Upper lobe of left lung (tissue), 6 donors: Measurements from ENCODE around the gene USP22. TPM values are rescaled to one million over a fixed set of nuclear protein-coding genes. Genes with fewer than 3 reads are reported as not detected.
A peak's percentile ranks its signal among the peaks of the same experiment; 100 is the strongest.
"Not testable (repeated sequence)": the region's sequence is repeated elsewhere in the genome, so short reads cannot be mapped to it uniquely, and the experiment has no call there.

Source experiments
- ATAC-seq, 2 donors: fragments of 200-7000 bp; cut with Tn5 transposase; one replicate each; pipeline ENCODE4 v1.9.1; 2022; ENCODE audit warnings: mild to moderate bottlenecking in 2 of 2, moderate library complexity in 2 of 2; ENCODE audit not compliant: low FRiP score in 2 of 2
- DNase-seq, 2 donors: peaks; one replicate each; pipeline ENCODE4 v3.0.0-alpha.2; 2019 to 2020
- H3K27ac ChIP-seq, 4 donors: fragments of 200-600 bp; sonication (generic); one replicate each; pipeline ENCODE4 v1.5.1; 2016 to 2019
- H3K27me3 ChIP-seq, 4 donors: fragments of 200-600 bp; sonication (generic); one replicate each; pipeline ENCODE4 v1.5.1; 2017 to 2019
- H3K36me3 ChIP-seq, 4 donors: fragments of 200-600 bp; sonication (generic); one replicate each; pipeline ENCODE4 v1.5.1; 2016 to 2019
- H3K4me1 ChIP-seq, 4 donors: fragments of 200-600 bp; sonication (generic); one replicate each; pipeline ENCODE4 v1.5.1; 2018 to 2019
- H3K4me3 ChIP-seq, 4 donors: fragments of 200-600 bp; sonication (generic); one replicate each; pipeline ENCODE4 v1.5.1; 2017 to 2019; ENCODE audit warnings: mild to moderate bottlenecking in 2 of 4, moderate library complexity in 1 of 4
- H3K9me3 ChIP-seq, 4 donors: fragments of 200-600 bp; sonication (generic); one replicate each; pipeline ENCODE4 v1.5.1; 2018 to 2019
- EP300 ChIP-seq, 4 donors: sonication (generic); formaldehyde crosslinking; IDR thresholded peaks; one replicate each; pipeline ENCODE4 v1.5.1; 2017; ENCODE audit warnings: antibody characterized with exemption in 4 of 4, control low read depth in 2 of 4
- POLR2A ChIP-seq, 4 donors: fragments of 450-650 bp; IDR thresholded peaks; one replicate each; pipeline ENCODE4 v1.5.1; 2016 to 2017; ENCODE audit warnings: antibody characterized with exemption in 4 of 4, mild to moderate bottlenecking in 2 of 4
- POLR2AphosphoS5 ChIP-seq, 2 donors: sonication (generic); formaldehyde crosslinking; IDR thresholded peaks; one replicate each; pipeline ENCODE4 v1.5.1; 2017; ENCODE audit warnings: antibody characterized with exemption in 2 of 2
- WGBS, 2 donors: methylation state at CpG; one replicate each; pipeline ENCODE4 v1.1.5; 2017 to 2018; 5-methylcytosine and 5-hydroxymethylcytosine counted together
- total RNA-seq, 6 donors: library from RNA; depleted of rRNA in 4 of 6; stranded (reverse); fragments of >200 nt in 4 of 6; gene quantifications; one replicate each; pipeline versions ENCODE4 v1.1.0 to v1.2.1, GENCODE V29; 2016 to 2021
- TF ChIP-seq, protein P1 (sequence below), 6 experiments: fragments of 450-650 bp in 4 of 6; fragments of 200-600 bp in 2 of 6; sonication (generic) in 2 of 6; IDR thresholded peaks; one replicate each; pipeline ENCODE4 v1.5.1; 2016 to 2019; ENCODE audit warnings: antibody characterized with exemption in 6 of 6
- donor health status: DM: no; HTN: no; CAD: no; lungs with moderate emphysema.
- donor health status: DM: no; HTN: yes; CAD: no; lungs with severe emphysema.

USP22 gene
- total RNA-seq, 6 donors from 2014 or later, result 134 to 302 (median 177) TPM

- peak in 1 of 2 donors; percentile 69 for DNase-seq
- Histone ChIP-seq H3K36me3 (no peaks in the 10 kb centered on the region), H3K4me1 (no peaks in the 10 kb centered on the region), H3K9me3 (no peaks in the 10 kb centered on the region), H3K4me3 (no peak overlapping the region), H3K27me3 (no peaks in the 10 kb centered on the region), H3K27ac (no peak overlapping the region)
- 89 to 94% methylated on average over 16 to 29 of the region's 32 CpGs for WGBS, 2 donors
- TF ChIP-seq EP300 (IDR thresholded peaks at IDR 0.05), result no peak
- TF ChIP-seq POLR2AphosphoS5 (IDR thresholded peaks at IDR 0.05), result no peak
- ATAC-seq, result no peak
Observed at GRCh38 chr17:21085707-21086106, 42.9 kb upstream of the USP22 start.

DNA sequence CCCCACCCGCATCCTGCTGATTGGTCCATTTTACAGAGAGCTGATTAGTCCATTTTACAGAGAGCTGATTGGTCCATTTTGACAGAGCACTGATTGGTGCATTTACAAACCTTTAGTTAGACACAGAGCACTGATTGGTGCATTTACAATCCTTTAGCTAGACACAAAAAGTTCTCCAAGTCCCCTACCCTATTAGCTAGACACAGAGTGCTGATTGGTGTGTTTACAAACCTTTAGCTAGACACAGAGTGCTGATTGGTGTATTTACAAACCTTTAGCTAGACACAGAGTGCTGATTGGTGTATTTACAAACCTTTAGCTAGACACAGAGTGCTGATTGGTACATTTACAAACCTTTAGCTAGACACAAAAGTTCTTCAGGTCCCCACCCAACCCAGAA lies 42.5 kb upstream of the USP22 start:
- H3K36me3 ChIP-seq, H3K27ac ChIP-seq, ATAC-seq, DNase-seq, H3K4me1 ChIP-seq, H3K4me3 ChIP-seq, H3K9me3 ChIP-seq, H3K27me3 ChIP-seq: not testable (repeated sequence)
- WGBS, 2 donors, result 95 to 100% methylated on average over 1 of the region's 1 CpG

DNA sequence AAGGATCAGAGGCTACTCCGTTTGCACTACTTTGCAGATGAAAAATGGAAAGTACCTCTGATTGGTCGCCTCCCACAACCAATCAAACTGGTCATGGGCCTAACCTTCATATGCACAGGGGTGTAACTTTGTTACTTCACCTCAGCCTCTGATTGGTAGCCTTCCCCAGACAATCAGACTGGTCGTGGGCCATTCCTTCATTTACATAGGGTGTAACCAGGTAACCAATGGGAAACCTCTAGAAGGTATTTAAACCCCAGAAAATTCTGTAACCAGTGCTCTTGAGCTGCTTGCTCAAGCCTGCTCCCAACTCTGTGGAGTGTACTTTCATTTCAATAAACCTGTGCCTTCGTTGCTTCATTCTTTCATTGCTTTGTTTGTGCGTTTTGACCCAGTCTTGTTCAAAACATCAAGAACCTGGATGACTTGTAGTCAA lies 39.2 kb upstream of the USP22 start:
- Histone ChIP-seq H3K4me3 (no peak overlapping the region), H3K36me3 (no peaks in the 10 kb centered on the region), H3K9me3 (no peaks in the 10 kb centered on the region), H3K4me1 (no peaks in the 10 kb centered on the region), H3K27me3 (no peaks in the 10 kb centered on the region), H3K27ac (no peak overlapping the region)
- DNase-seq, result no peak
- WGBS, 2 donors, result 73 to 80% methylated on average over 5 of the region's 5 CpGs
- TF ChIP-seq, protein P1, sequence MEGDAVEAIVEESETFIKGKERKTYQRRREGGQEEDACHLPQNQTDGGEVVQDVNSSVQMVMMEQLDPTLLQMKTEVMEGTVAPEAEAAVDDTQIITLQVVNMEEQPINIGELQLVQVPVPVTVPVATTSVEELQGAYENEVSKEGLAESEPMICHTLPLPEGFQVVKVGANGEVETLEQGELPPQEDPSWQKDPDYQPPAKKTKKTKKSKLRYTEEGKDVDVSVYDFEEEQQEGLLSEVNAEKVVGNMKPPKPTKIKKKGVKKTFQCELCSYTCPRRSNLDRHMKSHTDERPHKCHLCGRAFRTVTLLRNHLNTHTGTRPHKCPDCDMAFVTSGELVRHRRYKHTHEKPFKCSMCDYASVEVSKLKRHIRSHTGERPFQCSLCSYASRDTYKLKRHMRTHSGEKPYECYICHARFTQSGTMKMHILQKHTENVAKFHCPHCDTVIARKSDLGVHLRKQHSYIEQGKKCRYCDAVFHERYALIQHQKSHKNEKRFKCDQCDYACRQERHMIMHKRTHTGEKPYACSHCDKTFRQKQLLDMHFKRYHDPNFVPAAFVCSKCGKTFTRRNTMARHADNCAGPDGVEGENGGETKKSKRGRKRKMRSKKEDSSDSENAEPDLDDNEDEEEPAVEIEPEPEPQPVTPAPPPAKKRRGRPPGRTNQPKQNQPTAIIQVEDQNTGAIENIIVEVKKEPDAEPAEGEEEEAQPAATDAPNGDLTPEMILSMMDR (IDR thresholded peaks at IDR 0.05), result no peak
- TF ChIP-seq POLR2AphosphoS5 (IDR thresholded peaks at IDR 0.05), result no peak
- no peak for TF ChIP-seq EP300 (IDR thresholded peaks at IDR 0.05)
- TF ChIP-seq POLR2A (IDR thresholded peaks at IDR 0.05), result no peak
- no peak for ATAC-seq

DNA sequence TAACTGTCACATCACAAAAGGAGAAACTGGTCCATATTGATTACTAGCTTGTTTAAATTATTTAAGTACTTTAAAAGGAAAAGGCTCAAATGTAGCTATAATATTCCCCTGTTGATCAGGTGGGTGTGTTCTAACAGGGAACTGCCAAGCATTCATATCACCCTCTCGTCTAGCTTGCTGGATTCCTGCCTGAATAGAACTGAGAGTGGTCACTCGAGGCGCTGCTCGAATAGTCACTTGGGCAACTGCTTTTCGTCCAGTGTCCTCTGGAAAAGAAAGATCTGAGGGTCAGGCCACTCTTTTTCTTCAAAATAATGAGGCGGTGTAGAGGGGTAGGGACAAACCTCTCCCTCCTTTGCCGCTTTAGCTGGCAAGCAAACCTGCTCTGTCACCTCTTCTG lies 36.4 kb upstream of the USP22 start:
- H3K4me1 ChIP-seq, result no peaks in the 10 kb centered on the region
- DNase-seq, result no peak
- ATAC-seq, result no peak
- WGBS, 2 donors, result 67 to 78% methylated on average over 7 of the region's 7 CpGs
- H3K27me3 ChIP-seq, result no peaks in the 10 kb centered on the region
- no peak overlapping the region for H3K27ac ChIP-seq
- TF ChIP-seq POLR2A (IDR thresholded peaks at IDR 0.05) (no peak), EP300 (IDR thresholded peaks at IDR 0.05) (no peak), POLR2AphosphoS5 (IDR thresholded peaks at IDR 0.05) (no peak)
- TF ChIP-seq, protein P1 (IDR thresholded peaks at IDR 0.05), result no peak
- no peak overlapping the region for H3K4me3 ChIP-seq
- no peaks in the 10 kb centered on the region for H3K36me3 ChIP-seq
- no peaks in the 10 kb centered on the region for H3K9me3 ChIP-seq

DNA sequence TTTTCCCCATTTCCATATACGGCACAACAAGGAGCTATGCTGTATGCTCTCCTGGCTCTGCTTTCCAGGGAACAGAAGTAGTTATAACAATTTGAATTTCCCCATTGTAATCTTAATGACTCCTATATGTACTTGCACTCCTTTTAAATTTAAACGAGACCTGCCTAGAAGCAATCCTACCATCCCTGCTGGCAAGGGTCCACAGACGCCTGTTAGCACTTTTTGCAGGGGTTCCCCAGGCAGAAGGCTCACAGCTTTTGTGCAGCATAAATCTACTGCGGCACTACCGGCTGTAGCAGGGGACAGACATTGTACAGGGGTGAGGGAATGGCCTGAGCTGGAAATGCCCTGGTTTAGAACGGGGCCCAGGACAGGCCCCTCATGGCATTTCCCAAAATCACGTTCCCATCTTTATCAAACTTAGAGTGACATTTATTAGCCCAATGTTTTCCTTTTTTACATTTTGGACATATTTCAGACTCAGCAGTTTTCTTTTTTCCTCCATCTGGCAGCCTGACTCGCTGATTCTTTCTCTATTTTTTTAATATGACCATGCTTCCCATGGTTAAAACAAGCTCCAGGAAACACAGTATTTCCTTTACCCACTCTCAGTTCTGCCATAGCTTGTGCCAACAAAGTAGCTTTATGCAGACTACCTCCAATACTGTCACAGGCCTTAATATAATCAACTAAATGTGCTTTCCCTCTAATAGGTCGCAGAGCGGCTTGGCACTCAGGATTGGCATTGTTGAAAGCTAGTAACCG lies 35.4 kb upstream of the USP22 start:
- no peaks in the 10 kb centered on the region for H3K36me3 ChIP-seq

More for the DNA sequence above, 35.4 kb upstream of the USP22 start:
- ATAC-seq (no peak), DNase-seq (no peak)
- no peaks in the 10 kb centered on the region for H3K9me3 ChIP-seq
- H3K27ac ChIP-seq, result no peak overlapping the region
- H3K4me1 ChIP-seq, result no peaks in the 10 kb centered on the region
- 61 to 63% methylated on average over 11 of the region's 11 CpGs for WGBS, 2 donors
- TF ChIP-seq POLR2A (IDR thresholded peaks at IDR 0.05) (no peak), POLR2AphosphoS5 (IDR thresholded peaks at IDR 0.05) (no peak), EP300 (IDR thresholded peaks at IDR 0.05) (no peak)
- TF ChIP-seq, protein P1 (IDR thresholded peaks at IDR 0.05), result no peak
- H3K4me3 ChIP-seq, result no peak overlapping the region
- no peaks in the 10 kb centered on the region for H3K27me3 ChIP-seq
